Neuronal stem cell (in vitro differentiated cells): ENCODE measurements around the gene FLNC.

Source experiments
- DNase-seq: peaks from one replicate; pipeline ENCODE4 v3.0.0-alpha.2; 2013; ENCODE audit warnings: low spot score
- H2AFZ ChIP-seq: one replicate; pipeline ENCODE4 v1.6.1; 2013; ENCODE audit warnings: mild to moderate bottlenecking, low read length, inconsistent platforms
- H2AK5ac ChIP-seq: 2 replicates; pipeline ENCODE4 v1.6.1; 2013; ENCODE audit warnings: low read depth, mild to moderate bottlenecking, inconsistent platforms, low read length, moderate library complexity, mixed read lengths
- H2BK120ac ChIP-seq: 2 replicates; pipeline ENCODE4 v1.6.1; 2013; ENCODE audit warnings: low read depth, mild to moderate bottlenecking, inconsistent platforms, low read length, moderate library complexity, mixed read lengths
- H2BK12ac ChIP-seq: one replicate; pipeline ENCODE4 v1.6.1; 2013; ENCODE audit warnings: low read length, inconsistent platforms
- H2BK15ac ChIP-seq: 2 replicates; pipeline ENCODE4 v1.6.1; 2013; ENCODE audit warnings: mild to moderate bottlenecking, low read length, inconsistent platforms, mixed read lengths
- H2BK5ac ChIP-seq: one replicate; pipeline ENCODE4 v1.6.1; 2013; ENCODE audit warnings: inconsistent platforms, mild to moderate bottlenecking, low read length, moderate library complexity
- H3K14ac ChIP-seq: one replicate; pipeline ENCODE4 v1.6.1; 2013; ENCODE audit warnings: low read length, inconsistent platforms
- H3K18ac ChIP-seq: 2 replicates; pipeline ENCODE4 v1.6.1; 2013; ENCODE audit warnings: low read length, inconsistent platforms
- H3K23ac ChIP-seq: 2 replicates; pipeline ENCODE4 v1.6.1; 2013; ENCODE audit warnings: low read depth, mild to moderate bottlenecking, mixed read lengths, low read length, inconsistent platforms; ENCODE audit not compliant: poor library complexity
- H3K27ac ChIP-seq: replicated peaks from 3 replicates; pipeline ENCODE4 v1.5.1; 2013; ENCODE audit warnings: low read length, inconsistent platforms
- H3K27me3 ChIP-seq, 3 experiments: 2 replicates each; pipeline ENCODE4 v1.6.1; 2013; ENCODE audit warnings: low read length in 3 of 3, mild to moderate bottlenecking in 2 of 3, inconsistent platforms in 1 of 3, low read depth in 1 of 3, mixed read lengths in 1 of 3, moderate library complexity in 1 of 3; ENCODE audit not compliant: control insufficient read depth in 3 of 3, insufficient read depth in 3 of 3
- H3K36me3 ChIP-seq, 2 donors: replicated peaks in 1 of 2; 2 replicates each; pipeline ENCODE4 v1.6.1; 2013; ENCODE audit warnings: low read length in 2 of 2; ENCODE audit not compliant: control insufficient read depth in 2 of 2, insufficient read depth in 2 of 2
- H3K4ac ChIP-seq: 2 replicates; pipeline ENCODE4 v1.6.1; 2013; ENCODE audit warnings: inconsistent platforms, mild to moderate bottlenecking, low read length, moderate library complexity
- H3K4me1 ChIP-seq, 2 donors: 1 replicate in 1 of 2; 2 replicates in 1 of 2; pipeline ENCODE4 v1.6.1; 2013; ENCODE audit warnings: low read length in 2 of 2, low read depth in 1 of 2; ENCODE audit not compliant: control insufficient read depth in 2 of 2, insufficient read depth in 1 of 2
- H3K4me2 ChIP-seq: one replicate; pipeline ENCODE4 v1.6.1; 2013; ENCODE audit warnings: mild to moderate bottlenecking, low read length, inconsistent platforms; ENCODE audit not compliant: insufficient read depth, poor library complexity, severe bottlenecking
- H3K4me3 ChIP-seq, 2 donors: 2 replicates each; pipeline ENCODE4 v1.5.1; 2013; ENCODE audit warnings: low read length in 2 of 2, mild to moderate bottlenecking in 2 of 2, inconsistent platforms in 1 of 2, moderate library complexity in 1 of 2
- H3K79me1 ChIP-seq: one replicate; pipeline ENCODE4 v1.6.1; 2013; ENCODE audit warnings: low read depth, mild to moderate bottlenecking, inconsistent platforms, low read length, moderate library complexity
- H3K9ac ChIP-seq: one replicate; pipeline ENCODE4 v1.6.1; 2013; ENCODE audit warnings: mild to moderate bottlenecking, low read depth, low read length, inconsistent platforms; ENCODE audit not compliant: poor library complexity
- H3K9me3 ChIP-seq, 2 donors: replicated peaks in 1 of 2; 2 replicates each; pipeline versions ENCODE3 to v1.6.1; 2013; ENCODE audit warnings: low read length in 2 of 2, mild to moderate bottlenecking in 2 of 2, inconsistent platforms in 1 of 2, low read depth in 1 of 2, mixed read lengths in 1 of 2, moderate library complexity in 1 of 2; ENCODE audit not compliant: control insufficient read depth in 2 of 2, insufficient read depth in 1 of 2
- H4K8ac ChIP-seq: one replicate; pipeline ENCODE4 v1.6.1; 2013; ENCODE audit warnings: low read depth, mild to moderate bottlenecking, inconsistent platforms, low read length, moderate library complexity
- H4K91ac ChIP-seq: one replicate; pipeline ENCODE4 v1.6.1; 2013; ENCODE audit warnings: low read length, low read depth, mild to moderate bottlenecking, inconsistent platforms; ENCODE audit not compliant: poor library complexity
- WGBS, 2 donors: extraction: QIAGEN DNeasy Blood & Tissue Kit; methylation state at CpG; one replicate each; pipeline ENCODE4 v1.1.7; 2013; ENCODE audit warnings: missing lambda C conversion rate in 2 of 2, mixed read lengths in 1 of 2; ENCODE audit not compliant: insufficient read length in 2 of 2, insufficient replicate concordance in 1 of 2; ENCODE audit errors: extremely low coverage in 2 of 2; 5-methylcytosine and 5-hydroxymethylcytosine counted together

Gene FLNC

DNA sequence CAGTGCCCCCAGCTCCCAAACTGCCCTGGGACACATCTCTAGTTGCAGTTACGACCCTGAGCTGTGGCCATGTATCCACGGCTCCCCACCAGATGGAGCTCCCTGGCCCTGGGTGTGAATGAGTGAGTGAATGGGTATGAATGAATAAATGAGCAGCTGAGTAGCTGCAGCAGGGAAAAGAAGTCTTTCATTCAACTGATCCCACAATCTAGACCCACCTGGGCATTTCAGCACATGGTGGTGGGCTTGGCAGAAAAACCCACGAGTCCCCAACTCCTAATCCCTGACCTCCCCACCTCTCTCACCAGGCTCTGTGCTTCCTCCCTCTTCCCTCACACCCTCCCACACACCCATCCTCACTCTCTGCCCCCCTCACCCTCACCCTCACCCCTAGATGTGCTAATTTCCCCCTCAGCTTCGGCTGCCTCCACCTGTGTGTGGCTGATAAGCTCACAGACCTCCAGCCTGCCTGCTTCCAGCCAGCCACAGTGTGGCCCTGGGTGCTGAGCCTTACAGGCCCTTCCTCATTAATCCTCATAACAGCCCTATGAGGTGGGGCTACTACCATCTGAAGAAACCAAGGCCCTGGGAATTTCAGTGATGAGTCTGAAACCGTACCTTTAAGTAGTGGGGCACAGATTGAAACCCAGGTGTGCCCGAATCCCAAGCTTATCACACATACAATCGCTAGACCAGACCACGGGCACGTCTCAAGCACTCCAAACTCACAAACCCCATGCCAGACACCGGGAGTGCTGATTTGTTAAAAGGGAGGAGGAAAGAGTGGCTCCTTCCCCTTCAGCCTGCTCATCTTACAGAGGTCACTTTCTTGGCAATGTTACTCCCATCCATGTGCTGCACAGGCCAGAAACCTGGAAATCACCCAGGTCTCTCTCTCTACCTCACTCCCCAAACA is 30.2 kb downstream of the FLNC start:
- no peak for DNase-seq
- H2BK5ac ChIP-seq: no peak overlapping the region
- H2BK12ac ChIP-seq: no peak overlapping the region
- no CpG with 5 or more reads among the region's 10 CpGs for WGBS, 2 donors
- H3K4me2 ChIP-seq: no peak overlapping the region
- H4K8ac ChIP-seq: no peak overlapping the region
- peaks cover 0 to under 1% (median 0%) of the 10 kb centered on the region in 3 experiments for H3K27me3 ChIP-seq
- H2AK5ac ChIP-seq: peak overlapping the region; percentile 14
- no peak overlapping the region for H4K91ac ChIP-seq
- no peak overlapping the region for H3K4me3 ChIP-seq
- H3K9me3 ChIP-seq: no peaks in the 10 kb centered on the region
- no peak overlapping the region for H3K14ac ChIP-seq
- peak overlapping the region; percentile 20 for H2AFZ ChIP-seq
- H3K4me1 ChIP-seq: peaks cover 5 to 12% of the 10 kb centered on the region in 2 donors
- H3K23ac ChIP-seq: peak overlapping the region; percentile 75
- no peak overlapping the region for H3K18ac ChIP-seq
- no peak overlapping the region for H2BK120ac ChIP-seq
- H3K79me1 ChIP-seq: no peaks in the 10 kb centered on the region
- H3K36me3 ChIP-seq: peaks cover 6 to 22% of the 10 kb centered on the region in 2 donors
- no peak overlapping the region for H3K27ac ChIP-seq
- no peak overlapping the region for H2BK15ac ChIP-seq
- no peak overlapping the region for H3K9ac ChIP-seq
- H3K4ac ChIP-seq: no peak overlapping the region

DNA sequence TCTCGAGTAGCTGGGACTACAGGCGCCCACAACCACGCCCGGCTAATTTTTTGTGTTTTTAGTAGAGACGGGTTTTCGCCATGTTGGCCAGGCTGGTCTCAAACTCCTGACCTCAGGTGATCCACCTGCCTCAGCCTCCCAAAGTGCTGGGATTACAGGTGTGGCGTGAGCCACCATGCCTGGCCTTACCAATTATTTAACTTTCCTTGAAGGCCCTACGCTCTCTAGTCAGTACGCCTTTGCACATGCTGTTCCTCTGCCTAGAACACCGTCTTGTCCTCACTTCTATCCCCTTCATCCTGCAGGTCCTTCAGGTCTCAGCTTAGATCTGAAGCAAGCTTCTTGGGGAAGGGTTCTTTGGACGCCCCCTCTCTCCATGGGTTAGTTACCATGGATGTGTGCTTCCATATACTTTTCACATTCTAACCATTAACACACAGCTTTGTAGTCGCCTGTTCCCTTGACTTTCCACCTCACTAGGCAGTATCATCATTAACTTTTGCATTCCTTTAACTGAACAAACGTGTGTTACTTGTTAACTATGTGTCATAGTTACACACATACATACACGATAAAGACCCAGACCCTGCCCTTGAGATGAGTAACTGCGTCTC is 31.9 kb downstream of the FLNC start:
- WGBS, 2 donors: no CpG with 5 or more reads among the region's 15 CpGs
- H4K8ac ChIP-seq: no peak overlapping the region
- H2AFZ ChIP-seq: peak overlapping the region; percentile 89
- H3K9ac ChIP-seq: no peak overlapping the region
- H4K91ac ChIP-seq: no peak overlapping the region
- no peak overlapping the region for H2AK5ac ChIP-seq
- no peak overlapping the region for H2BK120ac ChIP-seq
- H3K4ac ChIP-seq: no peak overlapping the region
- no peak overlapping the region for H2BK5ac ChIP-seq
- H3K9me3 ChIP-seq: no peaks in the 10 kb centered on the region
- H3K36me3 ChIP-seq: peaks cover 15% of the 10 kb centered on the region in 2 donors
- no peak overlapping the region for H3K27ac ChIP-seq
- H3K79me1 ChIP-seq: no peaks in the 10 kb centered on the region
- H3K14ac ChIP-seq: no peak overlapping the region
- no peak overlapping the region for H3K18ac ChIP-seq
- peaks cover 5 to 12% of the 10 kb centered on the region in 2 donors for H3K4me1 ChIP-seq
- no peak for DNase-seq
- no peak overlapping the region for H2BK15ac ChIP-seq
- no peak overlapping the region for H2BK12ac ChIP-seq
- peak overlapping the region; percentile 59 for H3K4me2 ChIP-seq
- peaks cover 0 to under 1% (median 0%) of the 10 kb centered on the region in 3 experiments for H3K27me3 ChIP-seq
- H3K4me3 ChIP-seq: peak overlapping the region; percentile 32 to 86
- H3K23ac ChIP-seq: peak overlapping the region; percentile 87

DNA sequence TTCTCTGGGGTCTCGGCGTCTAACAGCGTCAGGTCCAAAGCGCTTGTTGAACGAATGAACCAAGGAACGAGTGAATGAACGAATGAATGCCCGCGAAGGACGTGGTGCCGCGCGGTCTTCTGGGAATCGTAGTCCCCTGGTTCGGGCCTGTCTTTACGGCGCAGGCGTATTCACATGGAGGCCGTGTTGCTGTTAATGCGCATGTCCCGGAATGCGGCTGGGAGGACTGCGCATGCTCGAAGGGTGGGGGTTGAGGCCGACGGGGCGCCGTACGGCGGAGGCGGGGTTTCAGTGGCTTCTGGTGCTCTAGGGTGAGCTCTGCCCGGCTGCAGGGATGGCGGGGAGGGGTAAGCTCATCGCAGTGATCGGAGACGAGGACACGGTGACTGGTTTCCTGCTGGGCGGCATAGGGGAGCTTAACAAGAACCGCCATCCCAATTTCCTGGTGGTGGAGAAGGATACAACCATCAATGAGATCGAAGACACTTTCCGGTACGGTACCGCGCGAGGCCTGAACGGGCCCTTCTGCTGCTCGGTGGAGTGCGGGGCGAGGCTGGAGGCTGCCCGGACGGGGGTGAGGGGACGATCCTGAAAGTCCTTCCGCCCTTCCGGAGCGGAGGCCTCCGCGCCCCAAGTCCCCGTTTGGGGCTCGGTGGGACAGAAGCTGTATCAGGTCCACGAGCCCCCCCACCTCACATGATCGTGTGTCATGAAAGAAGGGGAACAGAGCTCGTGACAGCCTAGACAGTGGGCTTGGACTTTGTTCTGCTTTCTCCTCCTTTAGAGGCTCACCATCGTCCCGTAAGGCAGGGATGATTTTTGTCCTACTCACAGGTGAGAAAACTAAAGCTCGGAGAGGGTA is 32.6 kb downstream of the FLNC start, which contains the start of gene ATP6V1F:
Gene ATP6V1F (plus strand): TSS at position 286 of the 862 bp plus-strand sequence. CDS start 49 bp downstream, at position 335.
- Histone ChIP-seq H2BK120ac (no peak within 1 kb of the TSS), H4K91ac (no peak within 1 kb of the TSS), H2BK15ac (no peak within 1 kb of the TSS), H3K4me3 (peak within 1 kb of the TSS; percentile 86 to 90), H2AK5ac (peak within 1 kb of the TSS; percentile 11), H3K18ac (peak within 1 kb of the TSS; percentile 53), H3K9me3 (no peaks in the 10 kb centered on the region), H4K8ac (no peak within 1 kb of the TSS), H3K4me1 (peaks cover 5 to 12% of the 10 kb centered on the region in 2 donors), H3K4ac (no peak within 1 kb of the TSS), H2BK5ac (no peak within 1 kb of the TSS), H3K27me3 (peaks cover 0 to 6% (median 0%) of the 10 kb centered on the region in 3 experiments), H2AFZ (peak within 1 kb of the TSS; percentile 89), H3K14ac (no peak within 1 kb of the TSS), H3K36me3 (peaks cover 15% of the 10 kb centered on the region in 2 donors), H2BK12ac (no peak within 1 kb of the TSS), H3K23ac (peak within 1 kb of the TSS; percentile 87), H3K79me1 (no peaks in the 10 kb centered on the region), H3K27ac (no peak within 1 kb of the TSS), H3K4me2 (peak within 1 kb of the TSS; percentile 90), H3K9ac (peak within 1 kb of the TSS; percentile 97)
- WGBS, 2 donors: no CpG with 5 or more reads among the region's 65 CpGs
- DNase-seq: peak; percentile 99
